Activated CD4-positive, alpha-beta memory T cell treated with anti-CD3 and anti-CD28 coated beads, Interleukin-2, amount 10 ng/mL, durations not matched to agents 7 days and 5 days (primary cell): ENCODE data around the gene THY1. TPM values are rescaled to one million over a fixed set of nuclear protein-coding genes. Genes with fewer than 3 reads are reported as not detected.
"Not testable (repeated sequence)": the region's sequence is repeated elsewhere in the genome, so short reads cannot be mapped to it uniquely, and the experiment has no call there.

Source experiments
- CTCF ChIA-PET: fragments of 350-600 bp; sonication (Branson Sonifier 250); formaldehyde crosslinking; loops from one replicate; lab custom pipeline; 2021; ENCODE audit warnings: antibody characterized with exemption, inconsistent platforms; lab: Charles Lee
- POLR2A ChIA-PET: fragments of 350-600 bp; sonication (Branson Sonifier 250); formaldehyde crosslinking; loops from one replicate; lab custom pipeline; 2021; ENCODE audit warnings: antibody characterized with exemption; lab: Charles Lee
- DNase-seq: peaks from one replicate; pipeline ENCODE4 v3.0.0-alpha.2; 2020
- H3K27ac Mint-ChIP-seq: one replicate; pipeline ENCODE4 v1.8.0; 2021; ENCODE audit warnings: mild to moderate bottlenecking, mixed read lengths
- H3K27me3 Mint-ChIP-seq: one replicate; pipeline ENCODE4 v1.8.0; 2021; ENCODE audit warnings: mixed read lengths
- H3K36me3 Mint-ChIP-seq: one replicate; pipeline ENCODE4 v1.8.0; 2021; ENCODE audit warnings: low read depth, mixed read lengths
- H3K4me1 Mint-ChIP-seq: one replicate; pipeline ENCODE4 v1.8.0; 2021; ENCODE audit warnings: mixed read lengths
- H3K4me3 Mint-ChIP-seq: one replicate; pipeline ENCODE4 v1.8.0; 2021; ENCODE audit warnings: mild to moderate bottlenecking, mixed read lengths
- H3K9me3 Mint-ChIP-seq: one replicate; pipeline ENCODE4 v1.8.0; 2021; ENCODE audit warnings: mixed read lengths
- total RNA-seq, 2 experiments: library from RNA; stranded (reverse); gene quantifications; one replicate each; pipeline ENCODE4 v1.2.3, GENCODE V29; 2021

The THY1 gene
- total RNA-seq, 2 experiments from 2014 or later: 1.3 to 2.0 TPM

- Mint-ChIP-seq H3K36me3 (no peaks in the 10 kb centered on the region), H3K4me1 (no peaks in the 10 kb centered on the region), H3K27me3 (peaks cover 11% of the 10 kb centered on the region), H3K4me3 (no peak overlapping the region), H3K9me3 (no peaks in the 10 kb centered on the region), H3K27ac (no peak overlapping the region)
- no peak for DNase-seq
- ChIA-PET POLR2A (no interaction called here), CTCF (no interaction called here)
These were observed 13.2 kb downstream of the THY1 start for GRCh38 chr11:119409731-119410130.

GRCh38 chr11:119406005-119406404 lies 17.0 kb downstream of the THY1 start:
- Mint-ChIP-seq H3K4me1 (no peaks in the 10 kb centered on the region), H3K4me3 (no peak overlapping the region), H3K9me3 (peaks cover 2% of the 10 kb centered on the region), H3K36me3 (no peaks in the 10 kb centered on the region), H3K27me3 (peaks cover 21% of the 10 kb centered on the region), H3K27ac (no peak overlapping the region)
- POLR2A ChIA-PET: no interaction called here
- CTCF ChIA-PET: interaction anchor here (0.8 kb wide), 1 partner anchor 75 kb away, joined by 3 read pairs; no protein-coding TSS in a partner anchor
- no peak for DNase-seq

GRCh38 chr11:119405448-119405847 lies 17.5 kb downstream of the THY1 start:
- CTCF ChIA-PET, H3K36me3 Mint-ChIP-seq, H3K9me3 Mint-ChIP-seq, H3K27ac Mint-ChIP-seq, POLR2A ChIA-PET, H3K4me3 Mint-ChIP-seq, H3K4me1 Mint-ChIP-seq, DNase-seq: not testable (repeated sequence)
- H3K27me3 Mint-ChIP-seq: peaks cover 26% of the 10 kb centered on the region

GRCh38 chr11:119404872-119405271 lies 18.1 kb downstream of the THY1 start:
- Mint-ChIP-seq H3K27me3 (peaks cover 28% of the 10 kb centered on the region), H3K4me3 (no peak overlapping the region), H3K36me3 (no peaks in the 10 kb centered on the region), H3K9me3 (peaks cover 10% of the 10 kb centered on the region), H3K4me1 (no peaks in the 10 kb centered on the region), H3K27ac (no peak overlapping the region)
- no peak for DNase-seq
- CTCF ChIA-PET: no interaction called here
- POLR2A ChIA-PET: no interaction called here

- Mint-ChIP-seq H3K27me3 (peaks cover 37% of the 10 kb centered on the region), H3K27ac (no peak overlapping the region), H3K4me3 (no peak overlapping the region), H3K4me1 (no peaks in the 10 kb centered on the region), H3K36me3 (no peaks in the 10 kb centered on the region), H3K9me3 (peaks cover 14% of the 10 kb centered on the region)
- ChIA-PET CTCF (interaction anchor here (1.1 to 1.4 kb wide), 2 partner anchors 13 to 46 kb away, joined by 3 to 5 read pairs; no protein-coding TSS in a partner anchor), POLR2A (no interaction called here)
- DNase-seq: no peak
These were observed 20.0 kb downstream of the THY1 start for GRCh38 chr11:119403021-119403420.

- Mint-ChIP-seq H3K27me3 (peaks cover 40% of the 10 kb centered on the region), H3K4me3 (no peak overlapping the region), H3K9me3 (peaks cover 18% of the 10 kb centered on the region), H3K4me1 (no peaks in the 10 kb centered on the region), H3K36me3 (no peaks in the 10 kb centered on the region), H3K27ac (no peak overlapping the region)
- no peak for DNase-seq
- POLR2A ChIA-PET: no interaction called here
- CTCF ChIA-PET: interaction anchor here (1.1 to 1.4 kb wide), 2 partner anchors 13 to 46 kb away, joined by 3 to 5 read pairs; no protein-coding TSS in a partner anchor
These were observed 20.5 kb downstream of the THY1 start for GRCh38 chr11:119402470-119402869.

- H3K27me3 Mint-ChIP-seq: peaks cover 43% of the 10 kb centered on the region
- no peaks in the 10 kb centered on the region for H3K36me3 Mint-ChIP-seq
- H3K9me3 Mint-ChIP-seq: peaks cover 21% of the 10 kb centered on the region
- no peak overlapping the region for H3K4me3 Mint-ChIP-seq
- H3K4me1 Mint-ChIP-seq: no peaks in the 10 kb centered on the region
- POLR2A ChIA-PET: no interaction called here
- H3K27ac Mint-ChIP-seq: no peak overlapping the region
- no peak for DNase-seq
- CTCF ChIA-PET: no interaction called here
These were observed 22.1 kb downstream of the THY1 start for GRCh38 chr11:119400860-119401259.

GRCh38 chr11:119397740-119398139 lies 25.2 kb downstream of the THY1 start:
- Mint-ChIP-seq H3K4me1 (no peaks in the 10 kb centered on the region), H3K36me3 (no peaks in the 10 kb centered on the region), H3K27me3 (peaks cover 53% of the 10 kb centered on the region), H3K4me3 (no peak overlapping the region), H3K27ac (no peak overlapping the region), H3K9me3 (peaks cover 21% of the 10 kb centered on the region)
- POLR2A ChIA-PET: no interaction called here
- CTCF ChIA-PET: interaction anchor here (1.1 to 1.5 kb wide), 2 partner anchors 21 to 331 kb away, joined by 4 to 5 read pairs; partner anchors contain the start of gene NECTIN1
- no peak for DNase-seq

GRCh38 chr11:119396835-119397234 lies 26.1 kb downstream of the THY1 start:
- Mint-ChIP-seq H3K36me3 (no peaks in the 10 kb centered on the region), H3K9me3 (peaks cover 21% of the 10 kb centered on the region), H3K27ac (no peak overlapping the region), H3K4me3 (no peak overlapping the region), H3K4me1 (no peaks in the 10 kb centered on the region), H3K27me3 (peaks cover 50% of the 10 kb centered on the region)
- DNase-seq: no peak
- POLR2A ChIA-PET: no interaction called here
- CTCF ChIA-PET: interaction anchor here (1.1 kb wide), 1 partner anchor 20 kb away, joined by 5 read pairs; no protein-coding TSS in a partner anchor

- ChIA-PET CTCF (interaction anchor here (0.9 to 1.3 kb wide), 2 partner anchors 35 to 83 kb away, joined by 3 to 4 read pairs; no protein-coding TSS in a partner anchor), POLR2A (no interaction called here)
- no peak for DNase-seq
- H3K27ac Mint-ChIP-seq: no peak overlapping the region
- peaks cover 25% of the 10 kb centered on the region for H3K27me3 Mint-ChIP-seq
- H3K4me3 Mint-ChIP-seq: no peak overlapping the region
- no peaks in the 10 kb centered on the region for H3K36me3 Mint-ChIP-seq
- H3K4me1 Mint-ChIP-seq: no peaks in the 10 kb centered on the region
- H3K9me3 Mint-ChIP-seq: no peaks in the 10 kb centered on the region
These were observed 31.7 kb downstream of the THY1 start for GRCh38 chr11:119391275-119391674.

GRCh38 chr11:119389611-119390254 lies 33.2 kb downstream of the THY1 start:
- no peaks in the 10 kb centered on the region for H3K9me3 Mint-ChIP-seq
- no peak for DNase-seq
- H3K36me3 Mint-ChIP-seq: no peaks in the 10 kb centered on the region
- H3K4me3 Mint-ChIP-seq: no peak overlapping the region
- H3K27me3 Mint-ChIP-seq: peaks cover 19% of the 10 kb centered on the region
- CTCF ChIA-PET: interaction anchor here (0.6 to 1.0 kb wide), 2 partner anchors 13 to 34 kb away, joined by 3 to 4 read pairs; no protein-coding TSS in a partner anchor
- no peak overlapping the region for H3K27ac Mint-ChIP-seq
- POLR2A ChIA-PET: no interaction called here
- no peaks in the 10 kb centered on the region for H3K4me1 Mint-ChIP-seq

GRCh38 chr11:119388103-119388502 lies 34.9 kb downstream of the THY1 start:
- no peaks in the 10 kb centered on the region for H3K36me3 Mint-ChIP-seq
- peaks cover 10% of the 10 kb centered on the region for H3K27me3 Mint-ChIP-seq
- no peak overlapping the region for H3K27ac Mint-ChIP-seq
- POLR2A ChIA-PET: no interaction called here
- H3K4me1 Mint-ChIP-seq: no peaks in the 10 kb centered on the region
- H3K9me3 Mint-ChIP-seq: no peaks in the 10 kb centered on the region
- H3K4me3 Mint-ChIP-seq: no peak overlapping the region
- no peak for DNase-seq
- CTCF ChIA-PET: interaction anchor here (3.0 kb wide), 1 partner anchor 87 kb away, joined by 8 read pairs; no protein-coding TSS in a partner anchor

- ChIA-PET CTCF (interaction anchor here (1.6 to 7.1 kb wide), 2 partner anchors 9 to 28 kb away, joined by 4 to 78 read pairs; no protein-coding TSS in a partner anchor), POLR2A (interaction anchor here (1.0 kb wide), 1 partner anchor 14 kb away, joined by 3 read pairs; no protein-coding TSS in a partner anchor)
- Mint-ChIP-seq H3K4me3 (no peak overlapping the region), H3K9me3 (no peaks in the 10 kb centered on the region), H3K27me3 (peaks cover 5% of the 10 kb centered on the region), H3K36me3 (no peaks in the 10 kb centered on the region), H3K27ac (no peak overlapping the region), H3K4me1 (no peaks in the 10 kb centered on the region)
- no peak for DNase-seq
These were observed 38.6 kb downstream of the THY1 start for GRCh38 chr11:119384332-119384731.
